WERI-Rb-1 (cell line): ENCODE measurements around the gene TRPT1.

Experiments used
- DNase-seq: peaks from one replicate; pipeline ENCODE4 v3.0.0-alpha.2; 2020
- H3K27ac ChIP-seq: fragments of 250-450 bp; sonication (Bioruptor Pico); 2 replicates; pipeline ENCODE4 v1.5.1; 2020; ENCODE audit warnings: mild to moderate bottlenecking, moderate library complexity
- H3K27me3 ChIP-seq: fragments of 250-450 bp; sonication (Bioruptor Pico); 2 replicates; pipeline ENCODE4 v1.5.1; 2021; ENCODE audit warnings: mild to moderate bottlenecking, low read depth, moderate library complexity; ENCODE audit not compliant: insufficient read depth, severe bottlenecking
- H3K36me3 ChIP-seq: fragments of 250-450 bp; sonication (Bioruptor Pico); 2 replicates; pipeline ENCODE4 v1.5.1; 2020; ENCODE audit warnings: mild to moderate bottlenecking, moderate library complexity
- H3K4me3 ChIP-seq: 2 replicates; pipeline ENCODE4 v1.5.1; 2011; ENCODE audit warnings: low read depth, mild to moderate bottlenecking, control low read depth, low read length
- H3K9me3 ChIP-seq: fragments of 250-450 bp; sonication (Bioruptor Pico); 2 replicates; pipeline ENCODE4 v1.5.1; 2021; ENCODE audit warnings: mild to moderate bottlenecking, moderate library complexity; ENCODE audit not compliant: severe bottlenecking
- CTCF ChIP-seq: IDR thresholded peaks from 2 replicates; pipeline ENCODE4 v1.5.1; 2011; ENCODE audit warnings: low read depth, mild to moderate bottlenecking, control low read depth, inconsistent platforms, low read length

TRPT1 gene

GRCh38 chr11:64211181-64211872, 14.7 kb downstream of the TRPT1 start:
- no peak for TF ChIP-seq CTCF
- Histone ChIP-seq H3K27me3 (no peaks in the 10 kb centered on the region), H3K9me3 (no peaks in the 10 kb centered on the region), H3K27ac (no peak overlapping the region), H3K36me3 (peaks cover 15% of the 10 kb centered on the region), H3K4me3 (no peak overlapping the region)
- DNase-seq: no peak

- Histone ChIP-seq H3K27me3 (no peaks in the 10 kb centered on the region), H3K9me3 (no peaks in the 10 kb centered on the region), H3K27ac (no peak overlapping the region), H3K36me3 (peaks cover 24% of the 10 kb centered on the region), H3K4me3 (no peak overlapping the region)
- DNase-seq: no peak
- no peak for TF ChIP-seq CTCF
These were observed 15.5 kb downstream of the TRPT1 start for GRCh38 chr11:64210301-64211020.

- Histone ChIP-seq H3K27me3 (no peaks in the 10 kb centered on the region), H3K36me3 (peaks cover 33% of the 10 kb centered on the region), H3K9me3 (no peaks in the 10 kb centered on the region), H3K27ac (no peak overlapping the region), H3K4me3 (no peak overlapping the region)
- no peak for DNase-seq
- no peak for TF ChIP-seq CTCF
These were observed 16.5 kb downstream of the TRPT1 start for GRCh38 chr11:64209563-64209843.

- no peak for DNase-seq
- no peaks in the 10 kb centered on the region for H3K27me3 ChIP-seq
- no peak overlapping the region for H3K4me3 ChIP-seq
- no peaks in the 10 kb centered on the region for H3K9me3 ChIP-seq
- H3K27ac ChIP-seq: no peak overlapping the region
- no peak for TF ChIP-seq CTCF
- H3K36me3 ChIP-seq: peaks cover 39% of the 10 kb centered on the region
These were observed 17.0 kb downstream of the TRPT1 start for GRCh38 chr11:64208796-64209562.

- TF ChIP-seq CTCF: no peak
- Histone ChIP-seq H3K9me3 (no peaks in the 10 kb centered on the region), H3K36me3 (peaks cover 46% of the 10 kb centered on the region), H3K27ac (no peak overlapping the region), H3K4me3 (no peak overlapping the region), H3K27me3 (no peaks in the 10 kb centered on the region)
- DNase-seq: no peak
These were observed 17.7 kb downstream of the TRPT1 start for GRCh38 chr11:64208086-64208795.
